SK-N-SH treated with all-trans-retinoic acid at 6 μM for 48 hours (cell line): ENCODE measurements around the gene RIN3.

ENCODE experiments used
- ARNTL ChIP-seq: fragments of 450-650 bp; formaldehyde crosslinking; IDR thresholded peaks from 2 replicates; pipeline ENCODE4 v1.5.0; 2020; ENCODE audit warnings: low read depth, mild to moderate bottlenecking, moderate library complexity, borderline replicate concordance
- BACH2 ChIP-seq: fragments of 250-450 bp; sonication (Bioruptor Pico); IDR thresholded peaks from 2 replicates; pipeline ENCODE4 v1.9.0; 2021; ENCODE audit warnings: mild to moderate bottlenecking, borderline replicate concordance
- CSDC2 ChIP-seq: fragments of 250-450 bp; sonication (Bioruptor Pico); IDR thresholded peaks from 2 replicates; pipeline ENCODE4 v1.5.0; 2020; ENCODE audit warnings: mild to moderate bottlenecking, moderate library complexity
- ZNF70 ChIP-seq: fragments of 450-650 bp; formaldehyde crosslinking; IDR thresholded peaks from 2 replicates; pipeline ENCODE4 v1.5.0; 2020; ENCODE audit warnings: mild to moderate bottlenecking, moderate library complexity
- TF ChIP-seq, protein P1 (sequence below): fragments of 250-450 bp; sonication (Bioruptor Pico); IDR thresholded peaks from 2 replicates; pipeline ENCODE4 v1.8.0; 2021; ENCODE audit warnings: low read depth, mild to moderate bottlenecking, moderate library complexity, borderline replicate concordance

DNA sequence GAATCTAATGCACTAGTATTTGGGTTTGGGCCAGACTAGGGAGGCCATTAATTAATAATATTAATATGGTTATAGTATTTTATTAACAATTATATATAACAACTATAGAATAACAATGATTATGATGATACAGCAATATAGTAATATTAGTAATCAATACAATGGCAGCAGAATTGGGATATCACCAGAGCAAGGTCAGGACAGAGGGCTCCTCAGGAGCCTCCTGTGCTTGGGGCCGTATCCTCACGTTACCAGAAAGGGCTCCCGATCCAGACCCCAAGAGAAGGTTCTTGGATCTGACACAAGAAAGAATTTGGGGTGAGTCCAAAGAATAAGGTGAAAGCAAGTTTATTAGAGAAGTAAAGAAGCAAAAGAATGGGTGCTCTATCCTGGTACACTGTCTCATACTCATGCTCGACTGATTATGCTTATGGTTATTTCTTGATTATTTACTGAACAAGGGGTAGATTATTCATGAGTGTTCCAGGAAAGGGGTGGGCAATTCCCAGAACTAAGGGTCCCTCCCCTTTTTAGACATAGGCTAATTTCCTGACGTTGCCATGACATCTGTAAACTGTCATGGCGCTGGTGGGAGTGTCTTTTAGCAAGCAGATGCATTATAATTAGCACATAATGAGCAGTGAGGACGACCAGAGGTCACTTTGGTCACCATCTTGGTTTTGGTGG, 61.6 kb downstream of the RIN3 start:
- no peak for TF ChIP-seq ZNF70 (CRISPR knock-in tag)
- TF ChIP-seq BACH2 (CRISPR knock-in tag), result no peak
- no peak for TF ChIP-seq CSDC2 (CRISPR knock-in tag)
- TF ChIP-seq, protein P1, sequence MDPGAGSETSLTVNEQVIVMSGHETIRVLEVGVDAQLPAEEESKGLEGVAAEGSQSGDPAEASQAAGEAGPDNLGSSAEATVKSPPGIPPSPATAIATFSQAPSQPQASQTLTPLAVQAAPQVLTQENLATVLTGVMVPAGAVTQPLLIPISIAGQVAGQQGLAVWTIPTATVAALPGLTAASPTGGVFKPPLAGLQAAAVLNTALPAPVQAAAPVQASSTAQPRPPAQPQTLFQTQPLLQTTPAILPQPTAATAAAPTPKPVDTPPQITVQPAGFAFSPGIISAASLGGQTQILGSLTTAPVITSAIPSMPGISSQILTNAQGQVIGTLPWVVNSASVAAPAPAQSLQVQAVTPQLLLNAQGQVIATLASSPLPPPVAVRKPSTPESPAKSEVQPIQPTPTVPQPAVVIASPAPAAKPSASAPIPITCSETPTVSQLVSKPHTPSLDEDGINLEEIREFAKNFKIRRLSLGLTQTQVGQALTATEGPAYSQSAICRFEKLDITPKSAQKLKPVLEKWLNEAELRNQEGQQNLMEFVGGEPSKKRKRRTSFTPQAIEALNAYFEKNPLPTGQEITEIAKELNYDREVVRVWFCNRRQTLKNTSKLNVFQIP (CRISPR knock-in tag), result no peak
- no peak for TF ChIP-seq ARNTL (CRISPR knock-in tag)
